ENCODE results near the gene SOCS1. TPM values are rescaled to one million over a fixed set of nuclear protein-coding genes. Genes with fewer than 3 reads are reported as not detected.
A peak's percentile ranks its signal among the peaks of the same experiment; 100 is the strongest.

Gene SOCS1
- polyA plus RNA-seq, 2 of the 4 experiments (the other 2 are of a cell fraction), result 0.16 to 0.26 TPM

- Histone ChIP-seq H3K4me3 (no peak overlapping the region), H3K9me3 (no peaks in the 10 kb centered on the region), H3K4me1 (no peaks in the 10 kb centered on the region), H3K4me2 (no peak overlapping the region), H3K27ac (no peak overlapping the region)
- FAIRE-seq, result no peak
- TF ChIP-seq CBX2 (IDR thresholded peaks at IDR 0.05; ENCODE audit: borderline replicate concordance, low read depth) (no peak), CHD2 (IDR thresholded peaks at IDR 0.05; ENCODE audit: low read length, partially characterized antibody) (no peak), KDM5A (IDR thresholded peaks at IDR 0.05) (no peak), TFCP2L1 (CRISPR knock-in tag; IDR thresholded peaks at IDR 0.05) (no peak), PHF8 (IDR thresholded peaks at IDR 0.05; ENCODE audit: borderline replicate concordance, low read depth) (no peak), POLR2A (IDR thresholded peaks at IDR 0.05; ENCODE audit: low read length) (no peak)
- WGBS (ENCODE audit: missing lambda C conversion rate), result 58% methylated on average over 16 of the region's 19 CpGs
- CTCF ChIA-PET, result interaction anchor here (1.0 kb wide), 1 partner anchor 334 kb away, joined by 7 read pairs; no protein-coding TSS in a partner anchor
- peak in 1 of 2 experiments; percentile 61; a peak in 3 of 6 replicates for ATAC-seq
- POLR2A ChIA-PET, result no interaction called here
- DNase-seq (ENCODE audit: low read depth in 1 of 2, low spot score in 1 of 2), result no peak
These were observed 41.6 kb upstream of the SOCS1 start for GRCh38 chr16:11297492-11298142.

DNA sequence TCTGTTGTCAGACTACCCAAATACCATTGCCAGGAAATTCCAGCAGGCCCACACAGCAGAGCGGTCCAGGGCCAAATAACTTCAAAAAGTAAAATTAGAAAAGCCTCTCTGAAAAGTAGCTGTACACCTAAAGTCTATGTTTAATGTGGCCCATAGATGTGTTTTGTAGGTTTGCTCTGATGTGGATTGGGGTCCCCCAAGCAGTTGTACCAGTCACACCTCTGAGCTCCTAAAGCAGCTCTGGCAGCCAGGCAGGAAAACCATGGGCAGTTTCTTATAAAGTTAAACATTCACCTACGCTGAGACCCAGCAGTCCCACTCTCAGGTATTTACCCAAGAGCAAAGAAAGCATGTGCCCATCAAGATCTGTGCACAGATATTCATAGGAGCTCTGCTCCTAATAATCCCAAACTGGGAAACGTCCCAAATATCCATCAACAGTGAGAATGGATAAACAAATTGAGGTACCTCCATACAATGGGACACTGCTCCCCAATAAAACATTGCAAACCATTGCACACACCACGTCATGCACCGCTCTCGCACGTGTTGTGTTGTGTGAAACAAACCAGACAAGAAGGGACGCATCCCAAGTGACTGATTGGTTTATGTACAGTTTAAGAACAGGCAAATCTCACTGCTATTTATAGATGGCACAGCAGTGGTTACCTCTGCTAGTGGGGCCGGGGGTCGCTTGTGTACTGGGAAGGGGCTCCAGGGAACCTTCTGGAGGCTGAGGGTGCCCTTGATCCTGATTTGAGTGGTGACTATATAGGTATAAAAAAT lies 40.9 kb upstream of the SOCS1 start:
- no peaks in the 10 kb centered on the region for H3K4me1 ChIP-seq
- TF ChIP-seq POLR2A (IDR thresholded peaks at IDR 0.05; ENCODE audit: low read length) (no peak), SMC3 (IDR thresholded peaks at IDR 0.05) (no peak), TP53 (CRISPR knock-in tag; IDR thresholded peaks at IDR 0.05) (no peak), MAZ (IDR thresholded peaks at IDR 0.05; ENCODE audit: borderline replicate concordance, low read depth, low read length) (no peak), KDM5A (IDR thresholded peaks at IDR 0.05) (no peak), CHD4 (IDR thresholded peaks at IDR 0.05; ENCODE audit: borderline replicate concordance) (no peak), ZC3H11A (IDR thresholded peaks at IDR 0.05) (no peak), HOXA7 (CRISPR knock-in tag; IDR thresholded peaks at IDR 0.05) (no peak), HOXB13 (CRISPR knock-in tag; IDR thresholded peaks at IDR 0.05; ENCODE audit: low read depth) (no peak), JUNB (IDR thresholded peaks at IDR 0.05) (no peak), JUN (IDR thresholded peaks at IDR 0.05) (no peak), POLR2AphosphoS2 (conservative IDR thresholded peaks at IDR 0.05; ENCODE audit: low read length) (no peak), SREBF2 (IDR thresholded peaks at IDR 0.05) (no peak), PHF8 (IDR thresholded peaks at IDR 0.05; ENCODE audit: borderline replicate concordance, low read depth) (no peak), HMGXB4 (CRISPR knock-in tag; IDR thresholded peaks at IDR 0.05; ENCODE audit: borderline replicate concordance) (no peak)
- TF ChIP-seq, protein P1, sequence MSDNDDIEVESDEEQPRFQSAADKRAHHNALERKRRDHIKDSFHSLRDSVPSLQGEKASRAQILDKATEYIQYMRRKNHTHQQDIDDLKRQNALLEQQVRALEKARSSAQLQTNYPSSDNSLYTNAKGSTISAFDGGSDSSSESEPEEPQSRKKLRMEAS (IDR thresholded peaks at IDR 0.05), result no peak
- H3K9me3 ChIP-seq, result no peaks in the 10 kb centered on the region
- ChIA-PET CTCF (no interaction called here), POLR2A (no interaction called here)
- no peak for DNase-seq (ENCODE audit: low read depth in 1 of 2, low spot score in 1 of 2)
- H3K4me3 ChIP-seq, result no peak overlapping the region
- 58% methylated on average over 10 of the region's 10 CpGs for WGBS (ENCODE audit: missing lambda C conversion rate)
- FAIRE-seq, result no peak
- ATAC-seq, result no peak
- H3K4me2 ChIP-seq, result no peak overlapping the region
- H3K27ac ChIP-seq, result no peak overlapping the region

DNA sequence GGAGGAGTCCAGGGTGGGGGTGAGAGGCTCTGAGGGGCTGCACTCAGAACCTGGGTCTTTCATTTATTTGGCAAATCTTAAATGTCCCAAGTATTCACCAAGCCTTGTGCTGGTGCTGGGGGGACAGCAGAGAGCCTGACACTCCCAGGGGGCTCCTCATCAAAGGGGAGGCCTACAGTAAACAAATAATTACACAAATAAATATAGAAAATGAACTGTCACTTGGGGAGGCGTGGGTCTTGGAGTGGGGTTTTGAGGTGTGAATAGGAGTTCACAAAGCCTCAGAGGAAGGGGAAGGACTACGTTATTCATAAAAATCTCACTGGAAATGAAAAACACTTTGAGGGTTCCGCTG lies 40.3 kb upstream of the SOCS1 start:
- ChIA-PET POLR2A (no interaction called here), CTCF (no interaction called here)
- H3K4me2 ChIP-seq, result no peak overlapping the region
- H3K4me1 ChIP-seq, result no peaks in the 10 kb centered on the region
- no peaks in the 10 kb centered on the region for H3K9me3 ChIP-seq
- 86% methylated on average over 3 of the region's 3 CpGs for WGBS (ENCODE audit: missing lambda C conversion rate)
- no peak for FAIRE-seq
- DNase-seq (ENCODE audit: low read depth in 1 of 2, low spot score in 1 of 2), result no peak
- H3K4me3 ChIP-seq, result no peak overlapping the region
- no peak for TF ChIP-seq RNF2 (IDR thresholded peaks at IDR 0.05; ENCODE audit: borderline replicate concordance, low read depth)
- no peak for TF ChIP-seq RFX5 (IDR thresholded peaks at IDR 0.05)
- no peak for TF ChIP-seq SMC3 (IDR thresholded peaks at IDR 0.05)
- TF ChIP-seq POLR2A (IDR thresholded peaks at IDR 0.05; ENCODE audit: low read length), result no peak
- TF ChIP-seq USF2 (IDR thresholded peaks at IDR 0.05), result no peak
- no peak for TF ChIP-seq EHF (CRISPR knock-in tag; IDR thresholded peaks at IDR 0.05)
- TF ChIP-seq JUN (IDR thresholded peaks at IDR 0.05), result no peak
- TF ChIP-seq RARB (CRISPR knock-in tag; IDR thresholded peaks at IDR 0.05), result no peak
- TF ChIP-seq FOXS1 (CRISPR knock-in tag; IDR thresholded peaks at IDR 0.05), result no peak
- TF ChIP-seq, protein P2, sequence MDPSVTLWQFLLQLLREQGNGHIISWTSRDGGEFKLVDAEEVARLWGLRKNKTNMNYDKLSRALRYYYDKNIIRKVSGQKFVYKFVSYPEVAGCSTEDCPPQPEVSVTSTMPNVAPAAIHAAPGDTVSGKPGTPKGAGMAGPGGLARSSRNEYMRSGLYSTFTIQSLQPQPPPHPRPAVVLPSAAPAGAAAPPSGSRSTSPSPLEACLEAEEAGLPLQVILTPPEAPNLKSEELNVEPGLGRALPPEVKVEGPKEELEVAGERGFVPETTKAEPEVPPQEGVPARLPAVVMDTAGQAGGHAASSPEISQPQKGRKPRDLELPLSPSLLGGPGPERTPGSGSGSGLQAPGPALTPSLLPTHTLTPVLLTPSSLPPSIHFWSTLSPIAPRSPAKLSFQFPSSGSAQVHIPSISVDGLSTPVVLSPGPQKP (IDR thresholded peaks at IDR 0.05; ENCODE audit: low read depth, low read length), result no peak
- TF ChIP-seq, protein P3, sequence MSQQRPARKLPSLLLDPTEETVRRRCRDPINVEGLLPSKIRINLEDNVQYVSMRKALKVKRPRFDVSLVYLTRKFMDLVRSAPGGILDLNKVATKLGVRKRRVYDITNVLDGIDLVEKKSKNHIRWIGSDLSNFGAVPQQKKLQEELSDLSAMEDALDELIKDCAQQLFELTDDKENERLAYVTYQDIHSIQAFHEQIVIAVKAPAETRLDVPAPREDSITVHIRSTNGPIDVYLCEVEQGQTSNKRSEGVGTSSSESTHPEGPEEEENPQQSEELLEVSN (IDR thresholded peaks at IDR 0.05; ENCODE audit: borderline replicate concordance, low read depth), result no peak
- no peak for TF ChIP-seq HOXB5 (CRISPR knock-in tag; IDR thresholded peaks at IDR 0.05)
- no peak for TF ChIP-seq SREBF2 (IDR thresholded peaks at IDR 0.05)
- no peak for TF ChIP-seq CBX2 (IDR thresholded peaks at IDR 0.05; ENCODE audit: borderline replicate concordance, low read depth)
- ATAC-seq, result no peak
- H3K27ac ChIP-seq, result no peak overlapping the region
